SK-N-SH (cell line): ENCODE measurements around the gene SPATA16.

ENCODE experiments used
- RAD21 ChIP-seq: IDR thresholded peaks from 2 replicates; pipeline ENCODE4 v1.6.1; 2012; ENCODE audit warnings: mild to moderate bottlenecking, low read length
- TF ChIP-seq, protein P1 (sequence below): fragments of 150-350 bp; IDR thresholded peaks from 2 replicates; pipeline ENCODE4 v1.6.1; 2017; ENCODE audit warnings: antibody characterized with exemption, low read length, low read depth, borderline replicate concordance
- TF ChIP-seq, protein P2 (sequence below): fragments of 200-600 bp; sonication (generic); IDR thresholded peaks from 2 replicates; pipeline ENCODE4 v1.6.1; 2017; ENCODE audit warnings: antibody characterized with exemption, mild to moderate bottlenecking, moderate library complexity

DNA sequence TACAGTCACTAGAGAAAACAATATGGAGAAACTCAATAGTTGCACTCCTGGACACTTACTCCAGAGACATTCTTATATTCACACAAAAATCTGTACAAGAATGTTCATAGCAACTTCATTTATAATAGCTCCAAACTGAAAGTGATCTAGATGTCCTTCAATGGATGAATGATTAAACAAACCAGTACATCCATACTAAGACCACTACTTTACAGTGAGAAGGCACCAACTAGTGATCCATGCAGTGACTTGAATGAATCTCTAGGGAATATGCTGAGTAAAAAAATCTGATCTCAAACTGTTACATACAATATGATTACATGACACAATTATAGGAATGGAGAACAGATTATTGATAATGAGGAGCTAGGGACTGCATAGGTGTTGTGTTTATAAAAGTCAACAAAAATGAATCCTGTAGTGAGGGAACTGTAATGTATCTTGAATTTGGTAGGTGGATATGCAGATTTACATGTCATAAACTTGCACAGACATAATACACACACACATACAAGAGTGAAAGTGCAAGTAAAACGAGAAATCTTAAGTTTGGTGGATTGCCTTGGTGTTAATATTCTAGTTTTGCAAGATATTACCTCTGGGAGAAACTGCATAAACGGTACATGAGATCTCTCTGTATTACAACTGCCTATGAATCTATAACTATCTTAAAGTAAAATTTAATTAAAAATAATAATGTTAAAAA is 85.7 kb downstream of the SPATA16 start:
- TF ChIP-seq, protein P1, sequence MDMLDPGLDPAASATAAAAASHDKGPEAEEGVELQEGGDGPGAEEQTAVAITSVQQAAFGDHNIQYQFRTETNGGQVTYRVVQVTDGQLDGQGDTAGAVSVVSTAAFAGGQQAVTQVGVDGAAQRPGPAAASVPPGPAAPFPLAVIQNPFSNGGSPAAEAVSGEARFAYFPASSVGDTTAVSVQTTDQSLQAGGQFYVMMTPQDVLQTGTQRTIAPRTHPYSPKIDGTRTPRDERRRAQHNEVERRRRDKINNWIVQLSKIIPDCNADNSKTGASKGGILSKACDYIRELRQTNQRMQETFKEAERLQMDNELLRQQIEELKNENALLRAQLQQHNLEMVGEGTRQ, result no peak
- TF ChIP-seq RAD21, result no peak
- TF ChIP-seq, protein P2, sequence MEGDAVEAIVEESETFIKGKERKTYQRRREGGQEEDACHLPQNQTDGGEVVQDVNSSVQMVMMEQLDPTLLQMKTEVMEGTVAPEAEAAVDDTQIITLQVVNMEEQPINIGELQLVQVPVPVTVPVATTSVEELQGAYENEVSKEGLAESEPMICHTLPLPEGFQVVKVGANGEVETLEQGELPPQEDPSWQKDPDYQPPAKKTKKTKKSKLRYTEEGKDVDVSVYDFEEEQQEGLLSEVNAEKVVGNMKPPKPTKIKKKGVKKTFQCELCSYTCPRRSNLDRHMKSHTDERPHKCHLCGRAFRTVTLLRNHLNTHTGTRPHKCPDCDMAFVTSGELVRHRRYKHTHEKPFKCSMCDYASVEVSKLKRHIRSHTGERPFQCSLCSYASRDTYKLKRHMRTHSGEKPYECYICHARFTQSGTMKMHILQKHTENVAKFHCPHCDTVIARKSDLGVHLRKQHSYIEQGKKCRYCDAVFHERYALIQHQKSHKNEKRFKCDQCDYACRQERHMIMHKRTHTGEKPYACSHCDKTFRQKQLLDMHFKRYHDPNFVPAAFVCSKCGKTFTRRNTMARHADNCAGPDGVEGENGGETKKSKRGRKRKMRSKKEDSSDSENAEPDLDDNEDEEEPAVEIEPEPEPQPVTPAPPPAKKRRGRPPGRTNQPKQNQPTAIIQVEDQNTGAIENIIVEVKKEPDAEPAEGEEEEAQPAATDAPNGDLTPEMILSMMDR, result no peak
